ENCODE measurements around the gene AMIGO3. TPM values are rescaled to one million over a fixed set of nuclear protein-coding genes. Genes with fewer than 3 reads are reported as not detected.

Gene AMIGO3
- total and polyA plus RNA-seq, 10 of the 15 experiments (the other 5 are each of a cell fraction or from before 2014, with no cell fraction given), result 0.07 to 1.3 (median 0.44) TPM; not detected in 3

DNA sequence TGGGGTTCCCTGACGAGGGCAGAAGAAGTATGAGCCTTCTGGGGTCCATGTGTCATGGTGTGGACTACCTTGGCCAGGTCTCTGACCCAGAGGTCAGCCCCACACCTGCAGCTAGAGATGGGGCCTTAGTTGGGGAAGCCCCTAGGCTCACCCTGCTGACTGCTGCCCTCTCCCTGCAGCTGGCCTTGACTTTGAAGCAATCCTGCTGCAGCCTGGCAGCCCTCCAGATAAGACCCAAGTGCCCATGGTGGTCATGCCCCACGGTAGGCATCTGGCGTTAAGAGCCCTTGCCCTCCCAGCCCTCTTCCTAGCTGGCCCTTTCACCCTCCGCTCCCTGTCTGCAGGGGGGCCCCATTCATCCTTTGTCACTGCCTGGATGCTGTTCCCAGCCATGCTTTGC, 37.9 kb downstream of the AMIGO3 start (continued):
- TF ChIP-seq, protein P1, sequence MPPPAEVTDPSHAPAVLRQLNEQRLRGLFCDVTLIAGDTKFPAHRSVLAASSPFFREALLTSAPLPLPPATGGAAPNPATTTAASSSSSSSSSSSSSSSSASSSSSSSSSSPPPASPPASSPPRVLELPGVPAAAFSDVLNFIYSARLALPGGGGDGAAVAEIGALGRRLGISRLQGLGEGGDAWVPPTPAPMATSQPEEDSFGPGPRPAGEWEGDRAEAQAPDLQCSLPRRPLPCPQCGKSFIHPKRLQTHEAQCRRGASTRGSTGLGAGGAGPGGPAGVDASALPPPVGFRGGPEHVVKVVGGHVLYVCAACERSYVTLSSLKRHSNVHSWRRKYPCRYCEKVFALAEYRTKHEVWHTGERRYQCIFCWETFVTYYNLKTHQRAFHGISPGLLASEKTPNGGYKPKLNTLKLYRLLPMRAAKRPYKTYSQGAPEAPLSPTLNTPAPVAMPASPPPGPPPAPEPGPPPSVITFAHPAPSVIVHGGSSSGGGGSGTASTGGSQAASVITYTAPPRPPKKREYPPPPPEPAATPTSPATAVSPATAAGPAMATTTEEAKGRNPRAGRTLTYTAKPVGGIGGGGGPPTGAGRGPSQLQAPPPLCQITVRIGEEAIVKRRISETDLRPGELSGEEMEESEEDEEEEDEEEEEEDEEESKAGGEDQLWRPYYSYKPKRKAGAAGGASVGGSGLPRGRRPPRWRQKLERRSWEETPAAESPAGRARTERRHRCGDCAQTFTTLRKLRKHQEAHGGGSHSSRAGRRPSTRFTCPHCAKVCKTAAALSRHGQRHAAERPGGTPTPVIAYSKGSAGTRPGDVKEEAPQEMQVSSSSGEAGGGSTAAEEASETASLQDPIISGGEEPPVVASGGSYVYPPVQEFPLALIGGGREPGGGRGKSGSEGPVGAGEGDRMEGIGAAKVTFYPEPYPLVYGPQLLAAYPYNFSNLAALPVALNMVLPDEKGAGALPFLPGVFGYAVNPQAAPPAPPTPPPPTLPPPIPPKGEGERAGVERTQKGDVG (CRISPR knock-in tag; IDR thresholded peaks at IDR 0.05), result no peak
- TF ChIP-seq, protein P2, sequence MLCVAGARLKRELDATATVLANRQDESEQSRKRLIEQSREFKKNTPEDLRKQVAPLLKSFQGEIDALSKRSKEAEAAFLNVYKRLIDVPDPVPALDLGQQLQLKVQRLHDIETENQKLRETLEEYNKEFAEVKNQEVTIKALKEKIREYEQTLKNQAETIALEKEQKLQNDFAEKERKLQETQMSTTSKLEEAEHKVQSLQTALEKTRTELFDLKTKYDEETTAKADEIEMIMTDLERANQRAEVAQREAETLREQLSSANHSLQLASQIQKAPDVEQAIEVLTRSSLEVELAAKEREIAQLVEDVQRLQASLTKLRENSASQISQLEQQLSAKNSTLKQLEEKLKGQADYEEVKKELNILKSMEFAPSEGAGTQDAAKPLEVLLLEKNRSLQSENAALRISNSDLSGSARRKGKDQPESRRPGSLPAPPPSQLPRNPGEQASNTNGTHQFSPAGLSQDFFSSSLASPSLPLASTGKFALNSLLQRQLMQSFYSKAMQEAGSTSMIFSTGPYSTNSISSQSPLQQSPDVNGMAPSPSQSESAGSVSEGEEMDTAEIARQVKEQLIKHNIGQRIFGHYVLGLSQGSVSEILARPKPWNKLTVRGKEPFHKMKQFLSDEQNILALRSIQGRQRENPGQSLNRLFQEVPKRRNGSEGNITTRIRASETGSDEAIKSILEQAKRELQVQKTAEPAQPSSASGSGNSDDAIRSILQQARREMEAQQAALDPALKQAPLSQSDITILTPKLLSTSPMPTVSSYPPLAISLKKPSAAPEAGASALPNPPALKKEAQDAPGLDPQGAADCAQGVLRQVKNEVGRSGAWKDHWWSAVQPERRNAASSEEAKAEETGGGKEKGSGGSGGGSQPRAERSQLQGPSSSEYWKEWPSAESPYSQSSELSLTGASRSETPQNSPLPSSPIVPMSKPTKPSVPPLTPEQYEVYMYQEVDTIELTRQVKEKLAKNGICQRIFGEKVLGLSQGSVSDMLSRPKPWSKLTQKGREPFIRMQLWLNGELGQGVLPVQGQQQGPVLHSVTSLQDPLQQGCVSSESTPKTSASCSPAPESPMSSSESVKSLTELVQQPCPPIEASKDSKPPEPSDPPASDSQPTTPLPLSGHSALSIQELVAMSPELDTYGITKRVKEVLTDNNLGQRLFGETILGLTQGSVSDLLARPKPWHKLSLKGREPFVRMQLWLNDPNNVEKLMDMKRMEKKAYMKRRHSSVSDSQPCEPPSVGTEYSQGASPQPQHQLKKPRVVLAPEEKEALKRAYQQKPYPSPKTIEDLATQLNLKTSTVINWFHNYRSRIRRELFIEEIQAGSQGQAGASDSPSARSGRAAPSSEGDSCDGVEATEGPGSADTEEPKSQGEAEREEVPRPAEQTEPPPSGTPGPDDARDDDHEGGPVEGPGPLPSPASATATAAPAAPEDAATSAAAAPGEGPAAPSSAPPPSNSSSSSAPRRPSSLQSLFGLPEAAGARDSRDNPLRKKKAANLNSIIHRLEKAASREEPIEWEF (IDR thresholded peaks at IDR 0.05; ENCODE audit: insufficient replicate concordance, low read depth, low read length), result no peak
- TF ChIP-seq CHD4 (IDR thresholded peaks at IDR 0.05) (no peak), RB1 (IDR thresholded peaks at IDR 0.05; ENCODE audit: borderline replicate concordance) (no peak), GATAD2B (conservative IDR thresholded peaks at IDR 0.05; ENCODE audit: low read depth) (no peak)

Measured in GM12878 (cell line).